Endothelial cell of umbilical vein (primary cell): ENCODE results near the gene CNKSR3. TPM values are rescaled to one million over a fixed set of nuclear protein-coding genes. Genes with fewer than 3 reads are reported as not detected.

Experiments
- BruUV-seq: library from RNA; stranded (reverse); fragments of 400-500 nt; replicated peaks from 2 replicates; lab custom pipeline; 2021; lab: Mats Ljungman, UMichigan
- CTCF ChIA-PET: fragments of 300-600, 350-600 bp; sonication (Branson Sonifier 250); formaldehyde crosslinking; loops from one replicate; lab custom pipeline; 2021; ENCODE audit warnings: antibody characterized with exemption, inconsistent platforms; lab: Charles Lee
- POLR2A ChIA-PET: fragments of 300-600, 350-600 bp; sonication (Branson Sonifier 250); formaldehyde crosslinking; loops from one replicate; lab custom pipeline; 2021; ENCODE audit warnings: antibody characterized with exemption, inconsistent platforms; lab: Charles Lee
- DNase-seq: peaks from one replicate; pipeline ENCODE4 v3.0.0-alpha.2; 2011; ENCODE audit warnings: low read depth, low spot score
- FAIRE-seq: peaks from 2 replicates; lab custom pipeline; 2011; peaks lifted over from hg19 to GRCh38; lab: Jason Lieb, UNC
- H2AFZ ChIP-seq: 2 replicates; pipeline ENCODE4 v1.6.0; 2012; ENCODE audit warnings: low read depth, low read length, control low read depth, inconsistent platforms
- H3K27ac ChIP-seq: 2 replicates; pipeline ENCODE4 v1.5.1; 2011; ENCODE audit warnings: low read depth, mild to moderate bottlenecking, control low read depth, low read length, moderate library complexity; ENCODE audit not compliant: insufficient read depth
- H3K27me3 ChIP-seq, 2 experiments: 2 replicates each; pipeline versions ENCODE4 v1.6.0 to v1.6.1; 2011; ENCODE audit warnings: low read length in 2 of 2, mixed read lengths in 1 of 2; ENCODE audit not compliant: control insufficient read depth in 2 of 2, insufficient read depth in 2 of 2
- H3K36me3 ChIP-seq, 2 experiments: 2 replicates in 1 of 2; 3 replicates in 1 of 2; pipeline ENCODE4 v1.5.1; 2011; ENCODE audit warnings: low read length in 2 of 2, mild to moderate bottlenecking in 1 of 2, moderate library complexity in 1 of 2; ENCODE audit not compliant: control insufficient read depth in 2 of 2, insufficient read depth in 2 of 2; ENCODE audit errors: extremely low read depth in 1 of 2
- H3K4me1 ChIP-seq: 3 replicates; pipeline ENCODE4 v1.5.1; 2011; ENCODE audit warnings: mild to moderate bottlenecking, low read length; ENCODE audit not compliant: control insufficient read depth, insufficient read depth; ENCODE audit errors: extremely low read depth
- H3K4me2 ChIP-seq: 2 replicates; pipeline ENCODE4 v1.6.1; 2011; ENCODE audit warnings: low read length, control low read depth, mixed read lengths; ENCODE audit not compliant: insufficient read depth
- H3K4me3 ChIP-seq, 3 experiments: fragments of 200-600 bp in 1 of 3; sonication (generic), shearing (Covaris generic) in 1 of 3; replicated peaks in 1 of 3; 2 replicates each; pipeline ENCODE4 v1.5.1; 2011 to 2016; ENCODE audit warnings: control low read depth in 3 of 3, low read length in 3 of 3, mild to moderate bottlenecking in 2 of 3, inconsistent platforms in 1 of 3, low read depth in 1 of 3, moderate library complexity in 1 of 3; ENCODE audit not compliant: insufficient read depth in 1 of 3
- H3K79me2 ChIP-seq: 2 replicates; pipeline ENCODE4 v1.6.0; 2012; ENCODE audit warnings: low read length, inconsistent platforms; ENCODE audit not compliant: control insufficient read depth, insufficient read depth
- H3K9ac ChIP-seq: replicated peaks from 2 replicates; pipeline ENCODE3; 2011; ENCODE audit warnings: low read length, control low read depth; ENCODE audit not compliant: insufficient read depth; ENCODE audit errors: extremely low read depth
- H3K9me1 ChIP-seq: replicated peaks from 3 replicates; pipeline ENCODE4 v1.6.0; 2011; ENCODE audit warnings: mild to moderate bottlenecking, low read length; ENCODE audit not compliant: control insufficient read depth, insufficient read depth; ENCODE audit errors: extremely low read depth
- H3K9me3 ChIP-seq: replicated peaks from 2 replicates; pipeline ENCODE4 v1.5.1; 2012; ENCODE audit warnings: low read length, inconsistent platforms; ENCODE audit not compliant: control insufficient read depth, insufficient read depth
- H4K20me1 ChIP-seq: replicated peaks from 2 replicates; pipeline ENCODE3; 2011; ENCODE audit warnings: mild to moderate bottlenecking, low read length; ENCODE audit not compliant: control insufficient read depth, insufficient read depth; ENCODE audit errors: extremely low read depth
- FOS ChIP-seq: IDR thresholded peaks from 2 replicates; pipeline ENCODE4 v1.6.1; 2011; ENCODE audit warnings: mild to moderate bottlenecking, low read length, moderate library complexity, borderline replicate concordance; ENCODE audit not compliant: insufficient read depth
- GATA2 ChIP-seq: IDR thresholded peaks from 2 replicates; pipeline ENCODE4 v1.7.0; 2011; ENCODE audit warnings: low read depth, mild to moderate bottlenecking, moderate library complexity, mixed read lengths, low read length; ENCODE audit not compliant: insufficient read length, insufficient read depth
- JUN ChIP-seq: IDR thresholded peaks from 2 replicates; pipeline ENCODE4 v1.6.1; 2011; ENCODE audit warnings: borderline replicate concordance, low read depth; ENCODE audit not compliant: insufficient read length, insufficient read depth
- MYC ChIP-seq: IDR thresholded peaks from one replicate; pipeline ENCODE4 v1.6.1; 2011; ENCODE audit warnings: mild to moderate bottlenecking, low read depth, low read length
- POLR2AphosphoS5 ChIP-seq: IDR thresholded peaks from 2 replicates; pipeline ENCODE4 v1.6.1; 2012; ENCODE audit warnings: low read depth, mild to moderate bottlenecking, control low read depth, low read length, moderate library complexity; ENCODE audit not compliant: insufficient read depth
- dilution Hi-C: fragments of 300-500 bp; cut with MboI; formaldehyde crosslinking; loops from one replicate; pipeline ENCODE4 v1.15.0; 2019; ENCODE audit warnings: low sequenced_read_pairs; ENCODE audit not compliant: extremely low pct_ligation_motif_present
- intact Hi-C: fragments of 100-400 bp; cut with micrococcal nuclease; formaldehyde crosslinking; loops from one replicate; pipeline ENCODE4 v1.10.0; 2022
- polyA plus RNA-seq, 4 experiments: library from polyadenylated mRNA; depleted of rRNA in 3 of 4; stranded (reverse) in 3 of 4; unstranded in 1 of 4; fragments of >200 nt; gene quantifications; 2 replicates each; pipeline versions ENCODE4 v1.2.1 to v1.2.3, GENCODE V29; 2011 to 2012; ENCODE audit warnings: missing spikeins in 1 of 4
- total RNA-seq: library from RNA; stranded (reverse); gene quantifications from 2 replicates; pipeline ENCODE4 v1.2.3, GENCODE V29; 2021
- TF ChIP-seq, protein P1 (sequence below), 2 donors: IDR thresholded peaks; 1 replicate in 1 of 2; 2 replicates in 1 of 2; pipeline ENCODE4 v1.5.1; 2011; ENCODE audit warnings: low read length in 2 of 2, mild to moderate bottlenecking in 2 of 2, moderate library complexity in 2 of 2, control low read depth in 1 of 2, inconsistent platforms in 1 of 2, low read depth in 1 of 2; ENCODE audit not compliant: insufficient read depth in 1 of 2; ENCODE audit errors: extremely low read depth in 1 of 2

The CNKSR3 gene
- total and polyA plus RNA-seq, 2 donors (not counting 3 experiments of a cell fraction or from before 2014, with no cell fraction given) = 2.3 to 15.6 TPM

DNA sequence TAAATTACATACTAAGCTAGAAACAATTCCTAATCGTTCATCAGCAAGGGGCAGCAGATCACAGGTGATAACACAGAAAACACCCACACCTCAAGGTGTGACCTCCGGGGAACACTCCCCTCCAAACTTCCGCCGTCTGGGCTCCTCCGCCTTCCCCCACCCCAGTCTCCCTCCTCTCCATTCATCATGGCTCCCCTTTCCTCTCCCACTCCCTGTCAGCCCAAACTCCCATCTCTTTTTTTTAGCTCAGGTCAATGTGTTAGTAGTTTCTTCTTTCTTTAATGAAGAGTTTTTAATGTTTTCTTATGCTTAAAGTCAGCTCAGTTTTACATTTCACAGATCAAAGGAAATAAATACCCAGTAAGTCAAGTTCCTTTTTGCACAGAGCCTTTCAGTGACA is 20.7 kb downstream of the CNKSR3 start:
- Histone ChIP-seq H2AFZ (no peak overlapping the region), H3K9me1 (no peaks in the 10 kb centered on the region), H4K20me1 (no peaks in the 10 kb centered on the region), H3K9me3 (no peaks in the 10 kb centered on the region), H3K4me2 (no peak overlapping the region), H3K27ac (no peak overlapping the region), H3K36me3 (no peaks in the 10 kb centered on the region), H3K79me2 (no peaks in the 10 kb centered on the region), H3K4me1 (peaks cover 4% of the 10 kb centered on the region), H3K9ac (no peak overlapping the region), H3K27me3 (no peaks in the 10 kb centered on the region), H3K4me3 (no peak overlapping the region)
- intact Hi-C loops (no loop called here), dilution Hi-C loops (no loop called here)
- TF ChIP-seq JUN (no peak), FOS (no peak), POLR2AphosphoS5 (no peak), MYC (no peak), GATA2 (no peak)
- TF ChIP-seq, protein P1, sequence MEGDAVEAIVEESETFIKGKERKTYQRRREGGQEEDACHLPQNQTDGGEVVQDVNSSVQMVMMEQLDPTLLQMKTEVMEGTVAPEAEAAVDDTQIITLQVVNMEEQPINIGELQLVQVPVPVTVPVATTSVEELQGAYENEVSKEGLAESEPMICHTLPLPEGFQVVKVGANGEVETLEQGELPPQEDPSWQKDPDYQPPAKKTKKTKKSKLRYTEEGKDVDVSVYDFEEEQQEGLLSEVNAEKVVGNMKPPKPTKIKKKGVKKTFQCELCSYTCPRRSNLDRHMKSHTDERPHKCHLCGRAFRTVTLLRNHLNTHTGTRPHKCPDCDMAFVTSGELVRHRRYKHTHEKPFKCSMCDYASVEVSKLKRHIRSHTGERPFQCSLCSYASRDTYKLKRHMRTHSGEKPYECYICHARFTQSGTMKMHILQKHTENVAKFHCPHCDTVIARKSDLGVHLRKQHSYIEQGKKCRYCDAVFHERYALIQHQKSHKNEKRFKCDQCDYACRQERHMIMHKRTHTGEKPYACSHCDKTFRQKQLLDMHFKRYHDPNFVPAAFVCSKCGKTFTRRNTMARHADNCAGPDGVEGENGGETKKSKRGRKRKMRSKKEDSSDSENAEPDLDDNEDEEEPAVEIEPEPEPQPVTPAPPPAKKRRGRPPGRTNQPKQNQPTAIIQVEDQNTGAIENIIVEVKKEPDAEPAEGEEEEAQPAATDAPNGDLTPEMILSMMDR (IDR thresholded peaks at IDR 0.05; ENCODE audit: extremely low read depth in 1 of 2, insufficient read depth in 1 of 2, low read depth in 1 of 2, low read length in 2 of 2) = no peak
- ChIA-PET CTCF (interaction anchor here (1.1 to 1.2 kb wide), 2 partner anchors 11 to 21 kb away, joined by 4 to 5 read pairs; partner anchors contain the start of gene CNKSR3), POLR2A (no interaction called here)
- DNase-seq (no peak), FAIRE-seq (no peak)
- BruUV-seq = no TSS peak
